Measurements from ENCODE around the gene ZBTB8A. TPM values are rescaled to one million over a fixed set of nuclear protein-coding genes. Genes with fewer than 3 reads are reported as not detected.

Gene ZBTB8A
- polyA plus RNA-seq, 1 of the 3 experiments (the other 2 are of a cell fraction): 1.3 TPM

DNA sequence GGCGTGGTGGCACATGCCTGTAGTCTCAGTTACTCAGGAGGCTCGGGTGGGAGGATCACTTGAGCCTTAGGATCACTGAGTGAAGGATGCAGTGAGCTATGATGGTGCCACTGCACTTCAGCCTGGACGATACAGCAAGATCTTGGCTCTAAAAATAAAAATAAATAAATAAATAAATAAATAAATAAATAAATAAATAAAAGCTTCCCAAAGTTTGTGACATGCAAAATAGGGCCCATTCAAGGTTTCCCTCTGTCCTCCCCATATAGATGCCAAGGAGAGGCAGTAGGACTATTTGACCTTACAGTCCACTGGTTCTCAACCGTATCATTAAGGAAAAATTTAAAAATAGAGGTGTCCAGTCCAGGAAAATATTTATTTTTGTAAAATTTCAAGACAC, 70.0 kb downstream of the ZBTB8A start (continued):
- TF ChIP-seq, protein P1, sequence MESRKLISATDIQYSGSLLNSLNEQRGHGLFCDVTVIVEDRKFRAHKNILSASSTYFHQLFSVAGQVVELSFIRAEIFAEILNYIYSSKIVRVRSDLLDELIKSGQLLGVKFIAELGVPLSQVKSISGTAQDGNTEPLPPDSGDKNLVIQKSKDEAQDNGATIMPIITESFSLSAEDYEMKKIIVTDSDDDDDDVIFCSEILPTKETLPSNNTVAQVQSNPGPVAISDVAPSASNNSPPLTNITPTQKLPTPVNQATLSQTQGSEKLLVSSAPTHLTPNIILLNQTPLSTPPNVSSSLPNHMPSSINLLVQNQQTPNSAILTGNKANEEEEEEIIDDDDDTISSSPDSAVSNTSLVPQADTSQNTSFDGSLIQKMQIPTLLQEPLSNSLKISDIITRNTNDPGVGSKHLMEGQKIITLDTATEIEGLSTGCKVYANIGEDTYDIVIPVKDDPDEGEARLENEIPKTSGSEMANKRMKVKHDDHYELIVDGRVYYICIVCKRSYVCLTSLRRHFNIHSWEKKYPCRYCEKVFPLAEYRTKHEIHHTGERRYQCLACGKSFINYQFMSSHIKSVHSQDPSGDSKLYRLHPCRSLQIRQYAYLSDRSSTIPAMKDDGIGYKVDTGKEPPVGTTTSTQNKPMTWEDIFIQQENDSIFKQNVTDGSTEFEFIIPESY (IDR thresholded peaks at IDR 0.05; ENCODE audit: borderline replicate concordance, low read depth): no peak

- ChIA-PET CTCF (interaction anchor here (1.3 to 1.7 kb wide), 2 partner anchors 9 to 11 kb away, joined by 4 to 5 read pairs; no protein-coding TSS in a partner anchor), POLR2A (interaction anchor here (1.4 kb wide), 1 partner anchor 14 kb away, joined by 3 read pairs; no protein-coding TSS in a partner anchor)
- no peaks in the 10 kb centered on the region for H3K27me3 ChIP-seq (ENCODE audit: insufficient read depth)
- peaks cover 16% of the 10 kb centered on the region for H3F3A ChIP-seq (replicated peaks; ENCODE audit: insufficient read depth)
- DNase-seq: no peak
- peak overlapping the region; percentile 63 to 73 for H3K4me3 ChIP-seq (ENCODE audit: low read depth in 2 of 2, low read length in 1 of 2)
- H3K36me3 ChIP-seq (replicated peaks in 1 of 2; ENCODE audit: control insufficient read depth in 1 of 2, insufficient read depth in 2 of 2, low read length in 1 of 2): no peaks in the 10 kb centered on the region
- peak overlapping the region; percentile 71 for H3K4me2 ChIP-seq
- WGBS (ENCODE audit: low lambda C conversion rate): 9% methylated on average over 12 of the region's 12 CpGs
- H3K9ac ChIP-seq: peak overlapping the region; percentile 63
- no peaks in the 10 kb centered on the region for H3K9me3 ChIP-seq
- TF ChIP-seq JUND (IDR thresholded peaks at IDR 0.05): peak; percentile 26; the same call in 1 of the 2 replicates
- no peak for TF ChIP-seq NRF1 (IDR thresholded peaks at IDR 0.05; ENCODE audit: low read depth, low read length)
- TF ChIP-seq FOSL2 (IDR thresholded peaks at IDR 0.05; ENCODE audit: borderline replicate concordance, low read depth): 0 out of 2 replicates have a peak, but pooled peaks have one; percentile 8
- TF ChIP-seq ELF1 (IDR thresholded peaks at IDR 0.05): no peak
- no peak for TF ChIP-seq SIN3A (IDR thresholded peaks at IDR 0.05; ENCODE audit: borderline replicate concordance, low read depth, low read length)
- H3K9me2 ChIP-seq: no peaks in the 10 kb centered on the region
- no peaks in the 10 kb centered on the region for H4K20me1 ChIP-seq (ENCODE audit: insufficient read depth)
- H3K27ac ChIP-seq (ENCODE audit: low read depth in 2 of 2, low read length in 1 of 2): peak overlapping the region; percentile 18 to 20; a peak in 2 of 4 replicates
- H3K79me2 ChIP-seq (ENCODE audit: insufficient read depth): no peaks in the 10 kb centered on the region
- H3K4me1 ChIP-seq (ENCODE audit: control insufficient read depth in 1 of 2, insufficient read depth in 2 of 2, low read depth in 1 of 2, low read length in 1 of 2): peaks cover 0 to 3% of the 10 kb centered on the region in 2 experiments; a peak in 1 of 4 replicates
- H2AFZ ChIP-seq (ENCODE audit: low read depth): peak overlapping the region; percentile 93; the same call in 1 of the 2 replicates
Observed at GRCh38 chr1:32611859-32612188, 72.6 kb downstream of the ZBTB8A start.

GRCh38 chr1:32612189-32612881, 73.1 kb downstream of the ZBTB8A start:
- Histone ChIP-seq H3K4me2 (peak overlapping the region; percentile 71), H4K20me1 (ENCODE audit: insufficient read depth) (no peaks in the 10 kb centered on the region), H3K4me1 (ENCODE audit: control insufficient read depth in 1 of 2, insufficient read depth in 2 of 2, low read depth in 1 of 2, low read length in 1 of 2) (peaks cover 0 to 3% of the 10 kb centered on the region in 2 experiments; a peak in 1 of 4 replicates), H3K9me2 (no peaks in the 10 kb centered on the region), H3K4me3 (ENCODE audit: low read depth in 2 of 2, low read length in 1 of 2) (peak overlapping the region; percentile 63 to 73), H3K9ac (peak overlapping the region; percentile 63), H3K9me3 (no peaks in the 10 kb centered on the region), H3K27me3 (ENCODE audit: insufficient read depth) (no peaks in the 10 kb centered on the region), H3K79me2 (ENCODE audit: insufficient read depth) (no peaks in the 10 kb centered on the region), H3F3A (replicated peaks; ENCODE audit: insufficient read depth) (peaks cover 16% of the 10 kb centered on the region), H2AFZ (ENCODE audit: low read depth) (peak overlapping the region; percentile 93), H3K36me3 (replicated peaks in 1 of 2; ENCODE audit: control insufficient read depth in 1 of 2, insufficient read depth in 2 of 2, low read length in 1 of 2) (no peaks in the 10 kb centered on the region), H3K27ac (ENCODE audit: low read depth in 2 of 2, low read length in 1 of 2) (peak overlapping the region; percentile 18 to 39; a peak in 3 of 4 replicates)
- ChIA-PET POLR2A (interaction anchor here (1.4 kb wide), 1 partner anchor 13 kb away, joined by 3 read pairs; no protein-coding TSS in a partner anchor), CTCF (interaction anchor here (1.0 to 2.2 kb wide), 5 partner anchors 8 to 92 kb away, joined by 4 to 7 read pairs (median 5); partner anchors contain the start of gene ZBTB8A)
- DNase-seq: peak; percentile 94
- 3% methylated on average over 19 of the region's 35 CpGs for WGBS (ENCODE audit: low lambda C conversion rate)
- TF ChIP-seq CHD2 (IDR thresholded peaks at IDR 0.05; ENCODE audit: low read length, partially characterized antibody): peak; percentile 82
- no peak for TF ChIP-seq GABPA (IDR thresholded peaks at IDR 0.05; ENCODE audit: low read depth)
- TF ChIP-seq, protein P2, sequence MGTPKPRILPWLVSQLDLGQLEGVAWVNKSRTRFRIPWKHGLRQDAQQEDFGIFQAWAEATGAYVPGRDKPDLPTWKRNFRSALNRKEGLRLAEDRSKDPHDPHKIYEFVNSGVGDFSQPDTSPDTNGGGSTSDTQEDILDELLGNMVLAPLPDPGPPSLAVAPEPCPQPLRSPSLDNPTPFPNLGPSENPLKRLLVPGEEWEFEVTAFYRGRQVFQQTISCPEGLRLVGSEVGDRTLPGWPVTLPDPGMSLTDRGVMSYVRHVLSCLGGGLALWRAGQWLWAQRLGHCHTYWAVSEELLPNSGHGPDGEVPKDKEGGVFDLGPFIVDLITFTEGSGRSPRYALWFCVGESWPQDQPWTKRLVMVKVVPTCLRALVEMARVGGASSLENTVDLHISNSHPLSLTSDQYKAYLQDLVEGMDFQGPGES (IDR thresholded peaks at IDR 0.05; ENCODE audit: low read depth, low read length): 0 out of 2 replicates have a peak, but pooled peaks have one; percentile 17
- peak; percentile 32; the same call in 1 of the 2 replicates for TF ChIP-seq USF2 (IDR thresholded peaks at IDR 0.05; ENCODE audit: borderline replicate concordance, low read depth, low read length)
- TF ChIP-seq TAF1 (IDR thresholded peaks at IDR 0.05; ENCODE audit: borderline replicate concordance, low read depth, low read length): peak; percentile 54; the same call in 1 of the 2 replicates
- TF ChIP-seq TEAD4 (IDR thresholded peaks at IDR 0.05; ENCODE audit: borderline replicate concordance, insufficient read depth): no peak
- peak; percentile 56; the same call in 1 of the 2 replicates for TF ChIP-seq MXI1 (IDR thresholded peaks at IDR 0.05; ENCODE audit: low read depth, low read length)
- TF ChIP-seq CTCF (IDR thresholded peaks at IDR 0.05): peak; percentile 28; the same call in 1 of the 2 replicates
- TF ChIP-seq FOXM1 (IDR thresholded peaks at IDR 0.05; ENCODE audit: low read depth): no peak
- peak; percentile 35; the same call in 1 of the 2 replicates for TF ChIP-seq RFX5 (IDR thresholded peaks at IDR 0.05; ENCODE audit: low read length)

Data from SK-N-SH (cell line).